ENCODE measurements around the gene ERGIC1.
"Not testable (repeated sequence)": the region's sequence is repeated elsewhere in the genome, so short reads cannot be mapped to it uniquely, and the experiment has no call there.

The ERGIC1 gene

GRCh38 chr5:172830275-172830799 is 3.7 kb upstream of the ERGIC1 start:
- no peak for DNase-seq (ENCODE audit: low read depth)

GRCh38 chr5:172830876-172831662 is 3.0 kb upstream of the ERGIC1 start:
- peak; percentile 47 for DNase-seq (ENCODE audit: low read depth)

GRCh38 chr5:172832383-172833315 is 1.4 kb upstream of the ERGIC1 start:
- DNase-seq (ENCODE audit: low read depth) = no peak

- no peak for DNase-seq (ENCODE audit: low read depth)
These were observed 722 bp upstream of the ERGIC1 start for GRCh38 chr5:172833372-172833685.

- DNase-seq (ENCODE audit: low read depth) = no peak
These were observed 601 bp downstream of the ERGIC1 start for GRCh38 chr5:172834415-172835289.

- no peak for DNase-seq (ENCODE audit: low read depth)
These were observed 1.4 kb downstream of the ERGIC1 start for GRCh38 chr5:172835290-172835993.

- DNase-seq (ENCODE audit: low read depth) = no peak
These were observed 1.9 kb downstream of the ERGIC1 start for GRCh38 chr5:172835994-172836356.

- no peak for DNase-seq (ENCODE audit: low read depth)
These were observed 3.6 kb downstream of the ERGIC1 start for GRCh38 chr5:172837640-172838039.

- no peak for DNase-seq (ENCODE audit: low read depth)
These were observed 4.3 kb downstream of the ERGIC1 start for GRCh38 chr5:172838151-172838875.

- no peak for DNase-seq (ENCODE audit: low read depth)
These were observed 5.8 kb downstream of the ERGIC1 start for GRCh38 chr5:172839669-172840431.

GRCh38 chr5:172840432-172841154 is 6.5 kb downstream of the ERGIC1 start:
- no peak for DNase-seq (ENCODE audit: low read depth)

- DNase-seq (ENCODE audit: low read depth) = no peak
These were observed 7.2 kb downstream of the ERGIC1 start for GRCh38 chr5:172841256-172841655.

- no peak for DNase-seq (ENCODE audit: low read depth)
These were observed 9.9 kb downstream of the ERGIC1 start for GRCh38 chr5:172843825-172844576.

- DNase-seq (ENCODE audit: low read depth) = no peak
These were observed 10.5 kb downstream of the ERGIC1 start for GRCh38 chr5:172844577-172844838.

GRCh38 chr5:172845154-172845553 is 11.1 kb downstream of the ERGIC1 start:
- no peak for DNase-seq (ENCODE audit: low read depth)

- DNase-seq (ENCODE audit: low read depth) = no peak
These were observed 11.5 kb downstream of the ERGIC1 start for GRCh38 chr5:172845576-172845975.

- no peak for DNase-seq (ENCODE audit: low read depth)
These were observed 12.2 kb downstream of the ERGIC1 start for GRCh38 chr5:172846249-172846648.

GRCh38 chr5:172846677-172847076 is 12.6 kb downstream of the ERGIC1 start:
- no peak for DNase-seq (ENCODE audit: low read depth)

GRCh38 chr5:172847584-172847983 is 13.5 kb downstream of the ERGIC1 start:
- not testable (repeated sequence) for DNase-seq (ENCODE audit: low read depth)

Measured in non-pigmented ciliary epithelial cell (primary cell).